GM03348 (cell line): ENCODE measurements around the gene GTF2F2.

Source experiments
- DNase-seq: peaks from one replicate; pipeline ENCODE4 v3.0.0; 2012; ENCODE audit warnings: low spot score

The GTF2F2 gene

GRCh38 chr13:45119991-45120864, at the start of gene GTF2F2:
Gene GTF2F2, plus strand, starts transcription at chr13:45120510. Its CDS starts 146 bp downstream, at chr13:45120656.
- DNase-seq, result peak; percentile 96

- no peak for DNase-seq
These were observed 46.5 kb upstream of the GTF2F2 start for GRCh38 chr13:45073809-45074208.

GRCh38 chr13:45074721-45075120, 45.6 kb upstream of the GTF2F2 start:
- DNase-seq, result no peak

- no peak for DNase-seq
These were observed 42.3 kb upstream of the GTF2F2 start for GRCh38 chr13:45078003-45078402.

GRCh38 chr13:45082964-45083363, 37.3 kb upstream of the GTF2F2 start:
- DNase-seq, result peak; percentile 76

GRCh38 chr13:45084515-45084914, 35.8 kb upstream of the GTF2F2 start:
- no peak for DNase-seq

- DNase-seq, result peak; percentile 82
These were observed 33.8 kb upstream of the GTF2F2 start for GRCh38 chr13:45086484-45086883.

GRCh38 chr13:45092663-45093062, 27.6 kb upstream of the GTF2F2 start:
- DNase-seq, result peak; percentile 39

- no peak for DNase-seq
These were observed 19.6 kb upstream of the GTF2F2 start for GRCh38 chr13:45100573-45101262.

- DNase-seq, result no peak
These were observed 18.8 kb upstream of the GTF2F2 start for GRCh38 chr13:45101327-45102018.

GRCh38 chr13:45102136-45102507, 18.2 kb upstream of the GTF2F2 start:
- DNase-seq, result no peak

- no peak for DNase-seq
These were observed 16.9 kb upstream of the GTF2F2 start for GRCh38 chr13:45103449-45103848.

GRCh38 chr13:45104261-45104660, 16.0 kb upstream of the GTF2F2 start:
- DNase-seq, result no peak

- no peak for DNase-seq
These were observed 14.4 kb upstream of the GTF2F2 start for GRCh38 chr13:45105895-45106294.

- no peak for DNase-seq
These were observed 12.8 kb upstream of the GTF2F2 start for GRCh38 chr13:45107539-45107938.

GRCh38 chr13:45108716-45109101, 11.6 kb upstream of the GTF2F2 start:
- no peak for DNase-seq

- DNase-seq, result peak; percentile 16
These were observed 11.1 kb upstream of the GTF2F2 start for GRCh38 chr13:45109102-45109720.

- no peak for DNase-seq
These were observed 6.8 kb upstream of the GTF2F2 start for GRCh38 chr13:45113233-45114224.

- peak; percentile 47 for DNase-seq
These were observed 780 bp upstream of the GTF2F2 start for GRCh38 chr13:45119469-45119990.

- peak; percentile 24 for DNase-seq
These were observed 889 bp downstream of the GTF2F2 start for GRCh38 chr13:45120967-45121831.
